Erythroblast (primary cell): Measurements from ENCODE around the gene PRKAR2A.

Source experiments
- GATA1 ChIP-seq: IDR thresholded peaks from 2 replicates; pipeline ENCODE4 v1.6.1; 2011; ENCODE audit warnings: low read depth, mild to moderate bottlenecking, control low read depth, low read length, moderate library complexity
- POLR2A ChIP-seq: IDR thresholded peaks from 2 replicates; pipeline ENCODE4 v1.6.1; 2011; ENCODE audit warnings: mild to moderate bottlenecking, low read length

GRCh38 chr3:48877671-48878070 is 30.0 kb upstream of the PRKAR2A start:
- no peak for TF ChIP-seq POLR2A
- TF ChIP-seq GATA1: no peak
